GM18526 (cell line): Measurements from ENCODE around the gene IGF1R.

Experiments used
- POLR2A ChIP-seq: IDR thresholded peaks from 3 replicates; pipeline ENCODE4 v1.6.1; 2011; ENCODE audit not compliant: insufficient read length; ENCODE audit errors: extremely low read depth

IGF1R gene

DNA sequence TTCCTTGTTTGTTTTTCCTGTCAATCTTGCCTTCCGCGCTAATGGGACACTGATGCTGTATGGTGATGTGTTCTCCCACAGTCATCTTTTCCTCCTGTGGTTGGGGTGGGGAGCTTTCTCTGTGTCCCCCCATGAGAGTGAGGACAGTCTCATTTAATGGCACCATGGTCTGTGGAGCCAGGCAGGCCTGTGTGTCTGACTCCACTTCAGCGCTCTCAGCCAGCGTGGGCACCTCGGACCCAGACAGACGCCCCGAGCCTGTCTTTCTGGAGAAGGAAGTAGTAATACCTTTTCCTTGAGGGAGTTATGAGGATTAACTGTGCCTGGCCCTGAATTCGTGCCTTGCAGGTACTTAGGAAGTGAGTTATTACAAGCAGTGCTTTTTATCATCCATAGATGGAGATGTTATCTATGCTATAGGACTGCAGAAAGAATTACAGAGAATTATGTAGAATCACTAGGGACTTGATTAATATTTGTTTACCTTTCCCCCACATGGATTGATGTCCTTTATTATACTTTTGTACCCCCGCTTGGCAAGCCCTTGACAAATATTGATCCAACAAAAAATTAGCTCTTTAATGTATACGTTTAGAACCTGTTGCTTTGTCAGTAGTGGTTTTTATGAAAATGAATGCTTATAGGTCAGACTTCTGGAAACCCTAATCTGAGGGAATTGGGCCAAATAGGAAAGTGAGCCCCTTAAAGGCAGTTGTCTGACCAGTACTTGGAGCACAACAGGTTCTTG is 206.9 kb downstream of the IGF1R start:
- TF ChIP-seq POLR2A, result no peak

DNA sequence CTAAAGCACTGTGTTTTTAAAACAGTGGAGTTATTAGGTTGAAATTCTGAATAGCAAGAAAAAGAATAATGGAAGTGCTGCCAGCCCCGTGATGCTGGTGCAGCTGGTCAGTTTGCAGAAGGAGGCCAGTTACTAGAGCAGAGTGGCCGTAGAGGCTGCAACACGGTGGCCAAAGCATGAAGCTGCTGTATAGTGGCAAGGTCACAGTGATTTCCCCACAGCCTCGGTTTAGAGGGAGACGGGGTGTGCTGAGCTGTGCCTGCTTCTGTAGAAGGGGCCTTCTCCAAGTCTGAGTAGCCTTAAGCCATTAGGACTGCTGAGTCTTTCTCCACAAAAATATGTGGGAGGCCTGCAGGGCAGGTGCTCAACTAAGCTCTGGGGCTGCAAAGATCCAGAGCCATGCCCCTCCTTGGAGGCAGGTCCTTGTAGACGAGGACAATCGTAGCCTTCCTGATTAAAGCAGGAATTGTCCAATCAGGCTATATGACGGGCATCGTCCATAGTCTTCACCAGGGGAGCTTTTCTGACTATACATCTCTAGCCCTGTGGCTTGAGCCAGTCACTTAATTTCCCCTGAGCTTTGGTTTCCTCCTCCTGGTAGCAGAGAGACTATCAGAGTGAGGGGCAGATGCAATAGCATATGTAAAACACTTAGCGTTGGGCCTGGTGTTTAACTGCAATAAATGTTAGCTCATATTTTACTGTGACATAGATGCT is 207.6 kb downstream of the IGF1R start:
- no peak for TF ChIP-seq POLR2A

GRCh38 chr15:98856532-98856907 is 208.2 kb downstream of the IGF1R start:
- no peak for TF ChIP-seq POLR2A

DNA sequence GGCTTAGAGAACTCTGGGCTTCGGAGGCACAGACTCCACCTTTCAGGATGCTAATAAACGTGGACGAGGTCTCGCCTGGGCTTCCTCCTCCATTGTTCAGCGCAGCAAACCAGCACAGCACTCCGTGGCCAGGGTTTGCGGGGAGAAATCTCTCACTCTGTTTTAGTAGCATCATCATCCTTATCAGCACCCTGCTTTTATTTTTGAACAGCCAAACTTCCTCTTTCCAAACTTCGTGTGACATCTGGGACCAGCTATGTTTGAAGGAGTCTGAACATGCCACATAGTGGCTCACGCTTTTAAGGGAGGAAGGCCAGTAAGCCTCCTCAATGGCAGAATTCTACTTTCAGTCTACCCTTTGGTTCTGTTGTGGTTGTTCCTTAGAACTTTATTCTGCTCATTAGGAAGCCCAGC is 210.3 kb downstream of the IGF1R start:
- TF ChIP-seq POLR2A, result no peak

DNA sequence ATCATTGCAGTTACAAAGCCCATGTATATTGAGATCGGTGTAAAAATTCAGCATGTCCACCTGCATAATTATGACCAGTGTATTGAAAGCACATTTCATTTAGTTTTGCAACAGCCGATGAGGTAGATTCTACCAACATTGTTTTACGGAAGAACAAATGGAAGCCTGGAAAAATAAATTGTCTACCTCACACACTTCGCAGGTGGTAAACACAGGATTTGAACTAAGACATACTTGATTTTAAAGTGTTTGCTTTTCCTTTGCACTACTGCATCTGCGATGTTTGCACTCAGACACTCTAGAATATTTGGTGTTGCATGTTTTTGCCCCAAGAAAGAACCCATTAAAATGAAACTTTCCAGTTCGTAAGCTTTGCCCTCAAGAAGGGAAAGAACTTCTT is 210.8 kb downstream of the IGF1R start:
- TF ChIP-seq POLR2A, result no peak

DNA sequence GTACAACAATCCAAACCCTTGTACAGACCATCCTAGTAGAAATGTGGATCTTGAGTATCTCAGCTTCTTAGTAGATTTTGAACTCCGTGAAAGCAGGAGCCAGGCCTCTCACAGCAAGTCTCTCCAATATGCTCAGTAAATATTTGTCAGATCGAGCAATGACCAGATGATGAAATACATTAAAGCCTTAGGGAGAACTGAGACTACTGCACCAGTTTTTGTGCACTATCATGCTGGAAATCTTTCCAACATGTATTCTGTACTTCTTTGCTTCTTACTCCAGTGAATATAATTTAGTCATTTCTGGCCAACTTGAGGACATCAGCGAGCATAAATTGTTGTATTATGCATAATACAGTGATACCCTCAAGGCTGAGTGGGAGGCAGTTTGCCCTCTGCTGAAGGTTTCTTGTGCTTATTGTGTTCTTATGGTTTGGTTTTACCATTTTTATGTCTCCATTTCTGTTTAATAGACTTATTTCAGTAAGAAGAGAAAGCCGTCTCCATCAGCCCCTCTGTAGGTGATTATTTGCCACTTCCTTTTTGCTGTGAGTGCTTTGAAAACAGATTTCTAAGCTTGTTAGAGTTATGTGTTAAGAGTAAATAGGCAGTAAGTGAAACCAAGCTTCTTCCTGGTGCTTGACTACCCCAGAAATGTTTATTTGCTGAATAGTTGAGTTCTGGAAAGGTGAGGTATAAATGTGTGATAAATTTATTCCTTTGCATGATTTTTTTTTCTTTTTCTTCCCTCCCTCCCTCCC is 212.1 kb downstream of the IGF1R start:
- TF ChIP-seq POLR2A, result no peak

- no peak for TF ChIP-seq POLR2A
These were observed 212.8 kb downstream of the IGF1R start for GRCh38 chr15:98861188-98861587.

DNA sequence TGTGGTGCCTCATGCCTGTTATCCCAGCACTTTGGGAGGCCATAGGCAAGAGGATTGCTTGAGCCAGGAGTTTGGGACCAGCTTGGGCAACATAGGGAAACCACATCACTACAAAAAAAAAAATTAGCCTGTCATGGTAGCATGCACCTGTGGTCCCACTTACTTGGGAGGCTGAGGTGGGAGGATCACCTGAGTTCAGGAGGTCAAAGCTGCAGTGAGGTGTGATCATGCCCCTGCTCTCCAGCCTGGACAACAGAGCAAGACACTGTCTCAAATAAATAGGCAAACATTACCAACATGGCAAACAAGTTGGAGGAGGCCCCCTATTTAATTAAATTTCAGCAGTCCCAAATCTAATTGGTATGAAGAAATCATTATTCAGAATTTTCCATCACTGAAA is 215.6 kb downstream of the IGF1R start:
- no peak for TF ChIP-seq POLR2A

DNA sequence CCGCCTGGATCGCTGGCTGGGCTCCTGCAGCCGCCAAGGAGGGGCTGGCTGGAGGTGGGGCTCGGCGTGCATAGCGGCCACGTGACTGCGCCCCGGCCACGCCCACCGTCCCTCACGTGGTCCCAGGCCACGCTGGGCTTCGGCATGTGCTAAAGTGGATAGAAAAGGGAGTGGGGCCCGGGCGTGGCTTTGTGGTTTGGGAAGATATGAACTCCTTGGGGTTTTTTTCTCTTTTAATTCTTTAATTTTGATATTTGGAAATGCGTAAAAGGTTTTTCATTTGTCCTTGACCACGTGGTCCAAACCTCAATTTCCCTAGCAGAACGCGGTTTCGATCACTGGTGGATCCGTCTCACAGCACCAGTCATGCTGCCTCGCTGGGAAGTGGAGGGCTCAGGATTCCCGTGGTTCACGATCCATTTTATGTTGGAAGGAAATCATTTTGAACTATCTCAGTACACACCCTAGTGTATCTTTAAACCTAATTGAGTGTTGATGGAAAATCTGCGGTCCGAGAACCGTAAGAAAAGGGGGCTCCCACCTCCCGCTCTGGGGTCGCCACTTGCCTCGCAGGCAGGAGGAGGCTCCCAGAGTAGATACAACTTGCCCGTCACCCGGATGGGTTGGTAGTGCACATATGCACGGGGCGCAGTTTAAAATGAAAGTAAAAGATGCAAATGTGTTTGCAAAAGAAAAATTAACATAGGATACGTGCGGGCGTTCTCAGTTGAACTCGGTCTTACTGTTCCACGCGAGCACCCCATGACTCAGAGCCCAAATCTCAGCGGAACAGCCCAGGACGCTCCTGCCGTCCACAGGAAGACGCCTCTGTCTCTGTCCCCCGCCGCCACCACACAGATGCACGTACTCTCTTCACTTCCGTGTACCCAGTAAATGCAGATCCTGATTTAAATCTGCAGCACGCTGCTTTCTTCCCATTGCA is 217.3 kb downstream of the IGF1R start:
- TF ChIP-seq POLR2A, result peak; percentile 37

- TF ChIP-seq POLR2A, result no peak
These were observed 218.2 kb downstream of the IGF1R start for GRCh38 chr15:98866511-98866910.

DNA sequence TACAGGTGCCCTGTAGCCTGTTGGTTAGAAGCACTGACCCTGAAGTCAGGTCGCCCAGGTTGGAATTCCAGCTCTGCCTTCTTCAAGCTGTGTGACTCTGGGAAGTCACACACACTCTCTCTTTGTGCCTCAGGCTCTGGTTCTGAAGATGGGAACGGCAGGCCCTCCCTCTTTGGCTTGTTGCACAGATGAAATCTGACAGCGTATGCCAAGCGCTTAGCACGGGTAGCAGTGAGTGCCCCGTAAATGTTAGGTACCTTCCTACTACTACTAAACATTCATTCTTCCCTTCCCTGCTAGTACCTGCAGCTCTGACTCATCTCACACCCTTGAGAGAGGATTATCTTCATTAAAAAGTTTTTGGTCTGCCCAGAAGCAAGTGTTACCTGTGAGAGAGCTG is 220.2 kb downstream of the IGF1R start:
- no peak for TF ChIP-seq POLR2A

GRCh38 chr15:98870788-98871187 is 222.4 kb downstream of the IGF1R start:
- TF ChIP-seq POLR2A, result no peak

- no peak for TF ChIP-seq POLR2A
These were observed 224.4 kb downstream of the IGF1R start for GRCh38 chr15:98872774-98873173.

DNA sequence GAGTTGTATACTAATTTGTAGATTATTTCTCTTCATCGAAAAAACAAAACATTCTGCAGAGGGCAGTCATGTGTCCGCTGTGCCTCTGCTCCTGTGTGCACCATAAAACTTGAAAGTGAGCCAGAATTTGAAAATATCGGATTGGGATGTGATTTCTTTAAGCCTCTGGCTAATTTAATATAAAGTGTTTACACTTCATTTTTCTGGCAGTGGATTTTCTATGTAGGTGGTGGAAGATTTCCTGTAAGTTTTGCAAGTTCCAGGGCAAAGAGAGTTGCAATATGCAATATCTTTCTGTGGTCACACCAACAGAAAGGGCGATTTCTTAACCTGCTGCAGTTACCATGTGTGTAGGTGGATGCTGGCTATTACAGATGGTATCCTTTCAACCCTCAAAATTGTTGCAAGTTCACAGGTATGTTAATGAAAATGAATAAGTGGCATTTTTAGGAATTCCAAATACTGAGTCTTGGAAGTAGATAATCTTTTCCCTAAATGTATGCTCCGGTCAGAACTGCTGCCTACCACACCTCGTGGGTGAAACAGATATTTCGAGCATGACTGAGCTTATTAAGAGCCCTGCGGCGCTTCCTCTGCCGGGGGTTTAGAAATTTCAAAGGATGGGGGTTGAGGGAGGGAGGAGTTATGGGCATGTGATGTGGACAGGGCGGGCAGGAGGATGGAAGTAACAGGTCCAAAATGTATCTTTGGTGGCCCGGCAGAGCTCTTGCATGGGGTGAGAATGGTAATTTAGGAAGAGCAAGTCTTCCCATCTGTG is 225.3 kb downstream of the IGF1R start:
- no peak for TF ChIP-seq POLR2A

DNA sequence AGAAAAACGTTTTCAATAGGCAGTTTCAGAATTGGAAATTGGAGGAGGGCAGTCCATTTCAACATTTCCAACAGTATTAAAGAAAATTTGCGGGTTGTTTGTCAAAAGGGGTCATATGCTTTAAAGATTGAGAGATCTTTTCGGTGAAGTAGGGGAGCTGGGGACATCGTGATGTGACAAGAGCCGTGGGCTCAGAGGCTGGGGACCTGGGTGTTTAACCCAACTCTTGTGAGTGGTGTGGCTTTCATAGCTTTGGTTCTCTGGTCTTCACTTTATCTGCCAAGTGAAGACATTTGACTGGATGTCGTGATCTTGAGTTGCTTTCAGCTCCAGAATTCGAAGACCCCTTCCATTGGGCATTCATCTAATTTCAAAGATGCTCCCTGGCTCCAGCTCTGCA is 226.0 kb downstream of the IGF1R start:
- TF ChIP-seq POLR2A, result no peak

GRCh38 chr15:98874773-98875172 is 226.4 kb downstream of the IGF1R start:
- TF ChIP-seq POLR2A, result no peak
